Measurements from ENCODE around the gene D2HGDH. TPM values are rescaled to one million over a fixed set of nuclear protein-coding genes. Genes with fewer than 3 reads are reported as not detected.

The D2HGDH gene
- total and polyA plus RNA-seq, 2 of the 13 experiments (the other 11 are each of a cell fraction or from before 2014, with no cell fraction given): 19.2 to 20.3 TPM

- TF ChIP-seq HIVEP1 (CRISPR knock-in tag; IDR thresholded peaks at IDR 0.05) (peak; percentile 91), NAIF1 (CRISPR knock-in tag; IDR thresholded peaks at IDR 0.05; ENCODE audit: borderline replicate concordance) (peak; percentile 93), GMEB1 (CRISPR knock-in tag; IDR thresholded peaks at IDR 0.05; ENCODE audit: borderline replicate concordance) (peak; percentile 80), NFIC (IDR thresholded peaks at IDR 0.05; ENCODE audit: low read length) (no peak), ZNF572 (CRISPR knock-in tag; IDR thresholded peaks at IDR 0.05) (no peak), E2F1 (CRISPR knock-in tag; IDR thresholded peaks at IDR 0.05) (peak; percentile 75; the same call in 1 of the 2 replicates), ZSCAN20 (CRISPR knock-in tag; IDR thresholded peaks at IDR 0.05; ENCODE audit: borderline replicate concordance) (peak; percentile 90; the same call in 1 of the 2 replicates), RARA (CRISPR knock-in tag; IDR thresholded peaks at IDR 0.05) (peak; percentile 82), ZEB1 (IDR thresholded peaks at IDR 0.05; ENCODE audit: insufficient replicate concordance, low read depth) (no peak), MLLT10 (CRISPR knock-in tag; IDR thresholded peaks at IDR 0.05) (no peak), ZNF512B (CRISPR knock-in tag; IDR thresholded peaks at IDR 0.05; ENCODE audit: borderline replicate concordance) (peak; percentile 77; the same call in 1 of the 2 replicates), ZFP91 (CRISPR knock-in tag; IDR thresholded peaks at IDR 0.05; ENCODE audit: borderline replicate concordance) (peak; percentile 93), AHDC1 (CRISPR knock-in tag; IDR thresholded peaks at IDR 0.05; ENCODE audit: borderline replicate concordance) (peak; percentile 78), FOXJ3 (CRISPR knock-in tag; IDR thresholded peaks at IDR 0.05; ENCODE audit: borderline replicate concordance) (peak; percentile 88), ZNF501 (CRISPR knock-in tag; IDR thresholded peaks at IDR 0.05) (peak; percentile 89)
These were observed 74.4 kb downstream of the D2HGDH start, which contains the start of gene NEU4 (continued) for GRCh38 chr2:241808721-241809382.

Data from HepG2 (cell line).